Right lobe of liver (tissue), 6 donors: ENCODE measurements around the gene DIS3. TPM values are rescaled to one million over a fixed set of nuclear protein-coding genes. Genes with fewer than 3 reads are reported as not detected.
"Not testable (repeated sequence)": the region's sequence is repeated elsewhere in the genome, so short reads cannot be mapped to it uniquely, and the experiment has no call there.

Source experiments
- ATAC-seq, 4 donors: fragments of 200-7000 bp; cut with Tn5 transposase; one replicate each; pipeline ENCODE4 v1.9.1; 2020; ENCODE audit warnings: mild to moderate bottlenecking in 4 of 4, moderate library complexity in 4 of 4
- DNase-seq, 3 donors: peaks; one replicate each; pipeline ENCODE4 v3.0.0-alpha.2; 2020
- H3K27ac ChIP-seq, 3 donors: fragments of 200-600 bp; one replicate each; pipeline ENCODE4 v1.8.0; 2022
- H3K27me3 ChIP-seq, 2 donors: fragments of 200-600 bp; one replicate each; pipeline ENCODE4 v1.8.0; 2022
- H3K36me3 ChIP-seq, 4 donors: fragments of 200-600 bp; sonication (generic) in 1 of 4; one replicate each; pipeline versions ENCODE4 v1.5.1 to v1.8.0; 2017 to 2022; ENCODE audit warnings: control low read depth in 1 of 4
- H3K4me1 ChIP-seq, 4 donors: fragments of 200-600 bp; sonication (generic) in 1 of 4; one replicate each; pipeline versions ENCODE4 v1.5.1 to v1.8.0; 2017 to 2022; ENCODE audit warnings: control low read depth in 1 of 4
- H3K4me3 ChIP-seq, 3 donors: fragments of 200-600 bp; one replicate each; pipeline ENCODE4 v1.8.0; 2022
- H3K9me3 ChIP-seq, 4 donors: fragments of 200-600 bp; sonication (generic) in 1 of 4; one replicate each; pipeline versions ENCODE4 v1.5.1 to v1.8.0; 2017 to 2022; ENCODE audit warnings: control low read depth in 1 of 4
- CTCF ChIP-seq, 4 donors: fragments of 200-600 bp in 3 of 4; fragments of 450-650 bp in 1 of 4; IDR thresholded peaks; one replicate each; pipeline versions ENCODE4 v1.5.1 to v1.8.0; 2016 to 2022; ENCODE audit warnings: antibody characterized with exemption in 4 of 4, mild to moderate bottlenecking in 2 of 4
- POLR2A ChIP-seq: fragments of 450-650 bp; IDR thresholded peaks from one replicate; pipeline ENCODE4 v1.6.1; 2017; ENCODE audit warnings: antibody characterized with exemption, mild to moderate bottlenecking
- WGBS: methylation state at CpG from one replicate; pipeline ENCODE4 v1.1.6; 2018; ENCODE audit warnings: low coverage, low lambda C conversion rate; ENCODE audit not compliant: insufficient coverage; ENCODE audit errors: missing lambda C conversion rate; 5-methylcytosine and 5-hydroxymethylcytosine counted together
- intact Hi-C, 2 donors: fragments of 100-400 bp; cut with DNase I; formaldehyde crosslinking; loops; one replicate each; pipeline versions ENCODE4 v1.11.2 to v1.14.1; 2022
- total RNA-seq, 6 experiments: library from RNA; depleted of rRNA in 2 of 6; stranded (reverse); fragments of >200 nt in 2 of 6; fragmentation: NEBNext Ultra II Directional in 3 of 6; extraction: Animal tissue kit (Norgen Biotek cat#: 25700) in 3 of 6; gene quantifications; one replicate each; pipeline versions ENCODE4 v1.1.0 to v1.2.4, GENCODE V29; 2016 to 2023
- donor health status: DM: no; HTN: yes; CAD: no.
- donor health status: DM: no; HTN: no; CAD: no.
- donor health status: DM: no; HTN: no; CAD: no.
- donor health status: DM: no; HTN: yes; CAD: no.
- donor health status: DM: no; HTN: yes; CAD: no.

Gene DIS3
- total RNA-seq, 6 experiments from 2014 or later: 11.3 to 14.6 (median 14.1) TPM

DNA sequence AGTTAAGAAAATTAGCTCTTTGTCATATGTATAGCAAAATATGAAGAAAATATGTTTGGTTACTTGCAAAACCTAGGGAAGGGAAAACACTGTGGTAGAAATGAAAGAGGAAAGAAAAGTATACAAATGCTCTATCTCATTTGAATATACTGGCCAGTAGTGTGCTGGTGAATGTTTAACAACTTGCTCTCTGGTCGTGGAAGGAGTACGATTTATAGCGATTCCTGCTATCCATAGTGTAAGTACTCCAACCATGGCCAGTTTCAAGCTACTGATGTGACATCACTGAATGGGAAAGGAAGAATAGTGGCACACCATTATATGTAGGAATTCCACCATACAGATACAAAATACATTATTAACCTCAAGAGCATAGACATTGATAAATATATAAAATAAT is 44.7 kb downstream of the DIS3 start:
- no peak for ATAC-seq
- Histone ChIP-seq H3K36me3 (no peaks in the 10 kb centered on the region), H3K27ac (no peak overlapping the region), H3K9me3 (no peaks in the 10 kb centered on the region), H3K4me1 (no peaks in the 10 kb centered on the region), H3K27me3 (no peaks in the 10 kb centered on the region), H3K4me3 (no peak overlapping the region)
- no peak for TF ChIP-seq POLR2A
- TF ChIP-seq CTCF (IDR thresholded peaks at IDR 0.05): no peak
- DNase-seq: no peak
- intact Hi-C loops: no loop called here
- WGBS: 79% methylated on average over 3 of the region's 3 CpGs

DNA sequence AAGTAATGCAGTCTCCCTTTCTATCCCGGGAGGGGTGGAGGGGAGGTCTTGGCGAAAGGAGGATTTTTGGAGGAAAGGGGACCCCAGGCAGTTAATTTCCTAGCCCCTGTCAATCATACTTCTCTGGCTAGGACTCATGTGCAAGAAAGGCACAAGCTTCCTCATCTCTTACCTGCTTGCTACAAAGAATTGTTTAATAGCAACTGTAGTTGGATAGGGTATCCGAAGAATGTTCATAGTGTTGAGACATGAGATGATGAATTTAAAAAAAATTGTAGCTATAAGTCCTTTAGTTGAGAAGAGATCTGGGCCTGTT is 53.5 kb downstream of the DIS3 start:
- WGBS: 6% methylated on average over 3 of the region's 3 CpGs
- TF ChIP-seq CTCF (IDR thresholded peaks at IDR 0.05) (no peak), POLR2A (no peak)
- intact Hi-C loops: no loop called here
- Histone ChIP-seq H3K36me3 (no peaks in the 10 kb centered on the region), H3K4me3 (peak overlapping the region; percentile 89 to 95 (median 90)), H3K4me1 (peaks cover 0 to 11% (median 4%) of the 10 kb centered on the region in 4 donors), H3K27me3 (no peaks in the 10 kb centered on the region), H3K27ac (no peak overlapping the region), H3K9me3 (no peaks in the 10 kb centered on the region)
- no peak for DNase-seq
- ATAC-seq: no peak

- peak within 1 kb of the TSS in 1 of 3 donors; percentile 52 for H3K27ac ChIP-seq
- 0% methylated on average over 6 of the region's 71 CpGs for WGBS
Measured at GRCh38 chr13:72727417-72728289, 54.0 kb downstream of the DIS3 start, which contains the start of the genes BORA and MZT1. Gene BORA (plus strand): TSS chr13:72727923. CDS start chr13:72728941, 1,018 bp downstream. Gene MZT1 (minus strand): TSS chr13:72727629. CDS start chr13:72727602, 27 bp downstream.

DNA sequence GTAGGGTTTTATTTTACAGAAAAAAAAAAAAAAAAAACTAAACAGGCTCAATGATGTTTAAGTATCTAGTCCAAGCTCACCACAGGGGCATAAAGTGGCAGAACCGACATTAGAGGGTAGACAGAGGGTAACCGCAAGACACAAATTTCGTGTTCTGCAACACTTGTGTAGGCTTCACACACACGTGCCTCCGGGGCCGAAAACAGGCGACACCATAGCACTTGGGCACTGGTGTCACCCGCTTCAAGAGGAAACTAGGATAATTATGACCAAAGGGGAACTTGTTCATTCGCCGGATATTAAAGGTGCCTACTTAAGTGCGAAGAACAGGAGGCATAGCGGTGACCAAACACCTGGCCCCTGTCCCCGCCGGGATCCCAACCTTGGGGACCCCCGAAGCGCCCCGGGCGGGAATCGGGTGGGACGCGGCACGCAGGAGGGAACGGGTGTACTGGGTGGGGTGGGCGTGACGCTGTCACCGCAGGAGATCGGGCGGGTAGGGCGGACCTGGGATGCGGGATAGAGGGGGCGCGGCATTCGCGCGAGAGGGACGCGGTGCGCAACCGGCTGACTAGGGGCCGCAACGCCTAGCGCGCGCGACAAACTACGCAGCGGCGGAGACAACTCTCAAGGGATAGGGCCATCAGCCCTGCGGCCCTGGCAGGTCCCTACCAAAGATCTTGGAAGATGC is 54.8 kb downstream of the DIS3 start:
- Histone ChIP-seq H3K4me3 (peak overlapping the region; percentile 89 to 95 (median 90)), H3K9me3 (no peaks in the 10 kb centered on the region), H3K36me3 (no peaks in the 10 kb centered on the region), H3K27me3 (no peaks in the 10 kb centered on the region), H3K4me1 (peaks cover 0 to 11% (median 4%) of the 10 kb centered on the region in 4 donors), H3K27ac (peak overlapping the region in 1 of 3 donors; percentile 52)
- intact Hi-C loops: no loop called here
- DNase-seq: peak; percentile 60 to 72 (median 62)
- TF ChIP-seq CTCF (IDR thresholded peaks at IDR 0.05) (no peak), POLR2A (no peak)
- 2% methylated on average over 21 of the region's 49 CpGs for WGBS
- peak; percentile 25 to 44 (median 34) for ATAC-seq

More at GRCh38 chr13:72727417-72728289, 54.0 kb downstream of the DIS3 start, which contains the start of the genes BORA and MZT1:
- Histone ChIP-seq H3K4me1 (peaks cover 0 to 11% (median 4%) of the 10 kb centered on the region in 4 donors), H3K36me3 (no peaks in the 10 kb centered on the region), H3K27me3 (no peaks in the 10 kb centered on the region), H3K4me3 (peak within 1 kb of the TSS; percentile 89 to 95 (median 90)), H3K9me3 (no peaks in the 10 kb centered on the region)
- peak; percentile 99 to 100 (median 99) for ATAC-seq
- DNase-seq: peak; percentile 95 to 96 (median 96)
- intact Hi-C loops: no loop called here
- TF ChIP-seq CTCF (IDR thresholded peaks at IDR 0.05): no peak
- no peak for TF ChIP-seq POLR2A

GRCh38 chr13:72726185-72726584 is 55.5 kb downstream of the DIS3 start:
- Histone ChIP-seq H3K4me3 (peak overlapping the region in 2 of 3 donors; percentile 89 to 95), H3K4me1 (peaks cover 0 to 11% (median 4%) of the 10 kb centered on the region in 4 donors)
- H3K36me3 ChIP-seq, H3K27ac ChIP-seq, DNase-seq, H3K27me3 ChIP-seq, H3K9me3 ChIP-seq, ATAC-seq, intact Hi-C loops: not testable (repeated sequence)
- 90% methylated on average over 12 of the region's 15 CpGs for WGBS
